Esophagus squamous epithelium (tissue), 4 donors: ENCODE measurements around the gene NALF2.

Experiments used
- POLR2A ChIP-seq, 4 donors: fragments of 450-650 bp; IDR thresholded peaks; one replicate each; pipeline ENCODE4 v1.6.1; 2017; ENCODE audit warnings: antibody characterized with exemption in 4 of 4, mild to moderate bottlenecking in 4 of 4, moderate library complexity in 3 of 4
- TF ChIP-seq, protein P1 (sequence below), 6 experiments: fragments of 450-650 bp in 4 of 6; fragments of 200-600 bp in 2 of 6; sonication (generic) in 2 of 6; IDR thresholded peaks; one replicate each; pipeline ENCODE4 v1.5.1; 2016 to 2019; ENCODE audit warnings: antibody characterized with exemption in 6 of 6, mild to moderate bottlenecking in 4 of 6, moderate library complexity in 4 of 6

DNA sequence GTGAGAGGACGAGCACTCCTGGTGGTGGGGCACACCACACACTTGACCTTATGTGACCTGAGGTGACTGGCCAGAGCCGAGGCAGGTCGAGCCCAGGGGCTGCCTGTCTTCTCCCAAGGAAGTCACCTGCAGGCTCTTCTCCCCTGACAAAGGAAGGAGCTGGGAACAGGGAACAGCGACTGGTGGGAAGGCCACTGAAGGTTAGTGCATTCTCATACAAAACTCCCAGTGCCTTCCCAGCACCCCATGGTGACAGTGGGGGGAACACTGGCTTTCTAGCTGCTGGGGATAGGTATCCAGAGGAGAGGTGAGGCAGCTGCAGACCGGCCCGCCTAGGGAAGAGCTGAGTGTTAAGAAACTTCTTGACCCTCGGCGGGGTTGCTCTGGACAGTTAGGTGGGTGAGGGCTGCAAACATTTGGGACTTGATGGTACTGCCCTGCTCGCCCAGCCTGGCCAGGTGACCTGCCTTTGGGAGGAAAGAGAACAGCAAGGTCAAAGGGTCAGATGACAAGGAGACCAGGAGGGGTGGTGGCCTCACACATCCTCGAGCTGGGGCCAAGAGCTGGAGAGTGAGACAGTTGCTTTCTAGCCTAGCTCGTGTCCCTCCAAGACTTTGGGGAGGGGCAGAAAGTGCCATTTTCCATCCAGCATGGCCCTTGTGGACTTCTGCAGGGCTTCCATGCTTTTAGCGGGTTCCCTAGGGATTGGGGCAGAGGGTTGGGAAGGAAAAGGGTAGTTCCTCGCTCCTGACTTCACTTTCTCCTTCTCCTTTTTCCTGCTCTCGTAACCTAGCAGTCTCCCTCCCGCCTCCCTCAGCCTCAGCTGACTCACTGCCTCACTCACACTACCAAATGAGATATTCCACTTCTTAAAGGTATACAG is 2.7 kb downstream of the NALF2 start:
- TF ChIP-seq, protein P1, sequence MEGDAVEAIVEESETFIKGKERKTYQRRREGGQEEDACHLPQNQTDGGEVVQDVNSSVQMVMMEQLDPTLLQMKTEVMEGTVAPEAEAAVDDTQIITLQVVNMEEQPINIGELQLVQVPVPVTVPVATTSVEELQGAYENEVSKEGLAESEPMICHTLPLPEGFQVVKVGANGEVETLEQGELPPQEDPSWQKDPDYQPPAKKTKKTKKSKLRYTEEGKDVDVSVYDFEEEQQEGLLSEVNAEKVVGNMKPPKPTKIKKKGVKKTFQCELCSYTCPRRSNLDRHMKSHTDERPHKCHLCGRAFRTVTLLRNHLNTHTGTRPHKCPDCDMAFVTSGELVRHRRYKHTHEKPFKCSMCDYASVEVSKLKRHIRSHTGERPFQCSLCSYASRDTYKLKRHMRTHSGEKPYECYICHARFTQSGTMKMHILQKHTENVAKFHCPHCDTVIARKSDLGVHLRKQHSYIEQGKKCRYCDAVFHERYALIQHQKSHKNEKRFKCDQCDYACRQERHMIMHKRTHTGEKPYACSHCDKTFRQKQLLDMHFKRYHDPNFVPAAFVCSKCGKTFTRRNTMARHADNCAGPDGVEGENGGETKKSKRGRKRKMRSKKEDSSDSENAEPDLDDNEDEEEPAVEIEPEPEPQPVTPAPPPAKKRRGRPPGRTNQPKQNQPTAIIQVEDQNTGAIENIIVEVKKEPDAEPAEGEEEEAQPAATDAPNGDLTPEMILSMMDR (IDR thresholded peaks at IDR 0.05) = no peak
- no peak for TF ChIP-seq POLR2A (IDR thresholded peaks at IDR 0.05)
